Esophagus muscularis mucosa (tissue), 4 donors: ENCODE data around the gene SHROOM2. TPM values are rescaled to one million over a fixed set of nuclear protein-coding genes. Genes with fewer than 3 reads are reported as not detected.

Experiments used
- DNase-seq: peaks from one replicate; pipeline ENCODE4 v3.0.0-alpha.2; 2017; ENCODE audit errors: extremely low spot score
- H3K27ac ChIP-seq, 4 donors: fragments of 200-600 bp; sonication (generic); replicated peaks in 1 of 4; 1 replicate in 3 of 4; 2 replicates in 1 of 4; pipeline ENCODE4 v1.5.1; 2016 to 2019; ENCODE audit warnings: mild to moderate bottlenecking in 1 of 4
- H3K27me3 ChIP-seq, 4 donors: fragments of 200-600 bp; sonication (generic); one replicate each; pipeline versions ENCODE4 v1.5.1 to v1.6.0; 2016 to 2019
- H3K36me3 ChIP-seq, 4 donors: fragments of 200-600 bp; sonication (generic); one replicate each; pipeline ENCODE4 v1.5.1; 2016 to 2019
- H3K4me1 ChIP-seq, 4 donors: fragments of 200-600 bp; sonication (generic); one replicate each; pipeline ENCODE4 v1.5.1; 2016 to 2019
- H3K4me3 ChIP-seq, 4 donors: fragments of 200-600 bp; sonication (generic); 1 replicate in 2 of 4; 2 replicates in 2 of 4; pipeline ENCODE4 v1.5.1; 2016 to 2019; ENCODE audit warnings: mild to moderate bottlenecking in 4 of 4, moderate library complexity in 1 of 4
- H3K9me3 ChIP-seq, 4 donors: fragments of 200-600 bp; sonication (generic); 1 replicate in 3 of 4; 2 replicates in 1 of 4; pipeline ENCODE4 v1.5.1; 2016 to 2019
- EP300 ChIP-seq: sonication (generic); formaldehyde crosslinking; IDR thresholded peaks from one replicate; pipeline ENCODE4 v1.6.1; 2017; ENCODE audit warnings: antibody characterized with exemption
- POLR2A ChIP-seq: fragments of 450-650 bp; IDR thresholded peaks from one replicate; pipeline ENCODE4 v1.6.1; 2017; ENCODE audit warnings: antibody characterized with exemption, moderate library complexity, mild to moderate bottlenecking, low read depth
- POLR2AphosphoS5 ChIP-seq, 2 donors: sonication (generic); formaldehyde crosslinking; IDR thresholded peaks; one replicate each; pipeline ENCODE4 v1.6.1; 2017; ENCODE audit warnings: antibody characterized with exemption in 2 of 2
- WGBS: methylation state at CpG from one replicate; pipeline ENCODE4 v1.1.5; 2018; 5-methylcytosine and 5-hydroxymethylcytosine counted together
- intact Hi-C: fragments of 100-400 bp; cut with DNase I; formaldehyde crosslinking; loops from one replicate; pipeline ENCODE4 v1.15.1; 2023
- total RNA-seq, 4 donors: library from RNA; depleted of rRNA; stranded (reverse); fragments of >200 nt; gene quantifications; one replicate each; pipeline versions ENCODE4 v1.1.0 to v1.2.1, GENCODE V29; 2016
- TF ChIP-seq, protein P1 (sequence below), 3 experiments: fragments of 200-600 bp in 2 of 3; fragments of 450-650 bp in 1 of 3; sonication (generic) in 2 of 3; IDR thresholded peaks; one replicate each; pipeline ENCODE4 v1.5.1; 2017 to 2019; ENCODE audit warnings: antibody characterized with exemption in 3 of 3, mild to moderate bottlenecking in 2 of 3, moderate library complexity in 1 of 3

Gene SHROOM2
- total RNA-seq, 4 donors from 2014 or later = 0.42 to 2.7 (median 1.4) TPM

DNA sequence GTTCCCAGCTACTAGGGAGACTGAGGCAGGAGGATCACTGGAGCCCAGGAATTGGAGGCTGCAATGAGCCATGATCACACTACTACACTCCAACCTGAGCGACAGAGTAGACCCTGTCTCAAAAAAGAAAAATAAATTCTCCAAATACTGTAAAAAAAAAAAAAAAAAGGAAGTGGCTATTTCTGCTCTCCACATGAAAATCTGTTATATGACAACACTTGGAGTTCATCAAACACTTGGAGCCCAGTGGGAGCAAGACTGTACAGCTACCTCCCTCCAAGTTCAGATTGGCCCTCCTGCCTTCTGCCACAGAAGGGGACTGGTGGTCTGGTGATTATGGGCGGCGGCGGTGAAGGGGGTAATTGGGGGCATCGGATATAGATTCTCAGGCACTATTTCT, 172.0 kb downstream of the SHROOM2 start:
- peaks cover 0 to 9% (median 0%) of the 10 kb centered on the region in 4 donors for H3K9me3 ChIP-seq
- H3K4me1 ChIP-seq = no peaks in the 10 kb centered on the region
- no peak overlapping the region for H3K27ac ChIP-seq
- no peaks in the 10 kb centered on the region for H3K27me3 ChIP-seq
- intact Hi-C loops = no loop called here
- DNase-seq = no peak
- WGBS = 96% methylated on average over 5 of the region's 5 CpGs
- H3K36me3 ChIP-seq = no peaks in the 10 kb centered on the region
- H3K4me3 ChIP-seq = no peak overlapping the region
- no peak for TF ChIP-seq POLR2A
- TF ChIP-seq, protein P1, sequence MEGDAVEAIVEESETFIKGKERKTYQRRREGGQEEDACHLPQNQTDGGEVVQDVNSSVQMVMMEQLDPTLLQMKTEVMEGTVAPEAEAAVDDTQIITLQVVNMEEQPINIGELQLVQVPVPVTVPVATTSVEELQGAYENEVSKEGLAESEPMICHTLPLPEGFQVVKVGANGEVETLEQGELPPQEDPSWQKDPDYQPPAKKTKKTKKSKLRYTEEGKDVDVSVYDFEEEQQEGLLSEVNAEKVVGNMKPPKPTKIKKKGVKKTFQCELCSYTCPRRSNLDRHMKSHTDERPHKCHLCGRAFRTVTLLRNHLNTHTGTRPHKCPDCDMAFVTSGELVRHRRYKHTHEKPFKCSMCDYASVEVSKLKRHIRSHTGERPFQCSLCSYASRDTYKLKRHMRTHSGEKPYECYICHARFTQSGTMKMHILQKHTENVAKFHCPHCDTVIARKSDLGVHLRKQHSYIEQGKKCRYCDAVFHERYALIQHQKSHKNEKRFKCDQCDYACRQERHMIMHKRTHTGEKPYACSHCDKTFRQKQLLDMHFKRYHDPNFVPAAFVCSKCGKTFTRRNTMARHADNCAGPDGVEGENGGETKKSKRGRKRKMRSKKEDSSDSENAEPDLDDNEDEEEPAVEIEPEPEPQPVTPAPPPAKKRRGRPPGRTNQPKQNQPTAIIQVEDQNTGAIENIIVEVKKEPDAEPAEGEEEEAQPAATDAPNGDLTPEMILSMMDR (IDR thresholded peaks at IDR 0.05) = no peak
- TF ChIP-seq POLR2AphosphoS5 (IDR thresholded peaks at IDR 0.05) = no peak
- no peak for TF ChIP-seq EP300

GRCh38 chrX:9961750-9962149, 175.5 kb downstream of the SHROOM2 start:
- no peak for TF ChIP-seq POLR2A
- TF ChIP-seq, protein P1 (IDR thresholded peaks at IDR 0.05) = no peak
- intact Hi-C loops = no loop called here
- DNase-seq = no peak
- Histone ChIP-seq H3K9me3 (peaks cover 0 to 3% (median 0%) of the 10 kb centered on the region in 4 donors), H3K4me3 (no peak overlapping the region), H3K36me3 (no peaks in the 10 kb centered on the region), H3K27me3 (no peaks in the 10 kb centered on the region), H3K4me1 (no peaks in the 10 kb centered on the region), H3K27ac (no peak overlapping the region)
- 76% methylated on average over 5 of the region's 5 CpGs for WGBS

GRCh38 chrX:9966775-9967408, 180.7 kb downstream of the SHROOM2 start, which contains the start of gene CLDN34:
Gene CLDN34, plus strand, starts transcription at chrX:9967358. Its CDS starts 0 bp downstream, at chrX:9967358.
- intact Hi-C loops = no loop called here
- no peak within 1 kb of the TSS for H3K27ac ChIP-seq
- no peaks in the 10 kb centered on the region for H3K4me1 ChIP-seq
- WGBS = 90% methylated on average over 16 of the region's 16 CpGs
- H3K9me3 ChIP-seq = peaks cover 0 to 12% (median 0%) of the 10 kb centered on the region in 4 donors
- no peaks in the 10 kb centered on the region for H3K36me3 ChIP-seq
- no peak for TF ChIP-seq EP300
- TF ChIP-seq POLR2AphosphoS5 (IDR thresholded peaks at IDR 0.05) = no peak
- TF ChIP-seq, protein P1 (IDR thresholded peaks at IDR 0.05) = no peak
- H3K4me3 ChIP-seq = no peak within 1 kb of the TSS
- no peaks in the 10 kb centered on the region for H3K27me3 ChIP-seq
- DNase-seq = no peak

DNA sequence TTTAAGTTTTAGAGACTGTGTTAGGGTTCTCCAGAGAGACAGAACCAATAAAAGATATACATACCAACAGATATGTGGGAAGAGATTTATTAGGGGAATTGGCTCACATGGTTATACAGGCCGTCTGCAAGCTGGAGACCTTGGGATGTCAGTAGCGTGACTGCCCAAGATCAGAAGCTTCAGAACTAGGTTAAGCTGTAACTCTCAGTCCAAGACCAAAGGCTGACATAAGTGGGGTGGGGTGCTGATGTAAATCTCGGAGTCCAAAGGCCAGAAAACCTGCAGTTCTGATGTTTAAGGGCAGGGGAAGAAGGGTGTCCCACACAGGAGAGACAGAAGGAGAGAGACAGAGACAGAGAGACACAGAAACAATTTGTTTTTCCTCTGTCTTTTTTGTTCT, 191.4 kb downstream of the SHROOM2 start:
- 59% methylated on average over 3 of the region's 3 CpGs for WGBS

More for the DNA sequence above, 191.4 kb downstream of the SHROOM2 start:
- TF ChIP-seq EP300 (no peak), POLR2AphosphoS5 (IDR thresholded peaks at IDR 0.05) (no peak), POLR2A (no peak)
- TF ChIP-seq, protein P1 (IDR thresholded peaks at IDR 0.05) = no peak
- Histone ChIP-seq H3K9me3 (peaks cover 0 to 7% (median 0%) of the 10 kb centered on the region in 4 donors), H3K36me3 (no peaks in the 10 kb centered on the region), H3K4me3 (no peak overlapping the region), H3K27me3 (no peaks in the 10 kb centered on the region), H3K4me1 (no peaks in the 10 kb centered on the region), H3K27ac (no peak overlapping the region)
- intact Hi-C loops = no loop called here
- DNase-seq = no peak
